Endothelial cell of umbilical vein (primary cell): ENCODE data around the gene SORCS2. TPM values are rescaled to one million over a fixed set of nuclear protein-coding genes. Genes with fewer than 3 reads are reported as not detected.

Experiments used
- BruUV-seq: library from RNA; stranded (reverse); fragments of 400-500 nt; replicated peaks from 2 replicates; lab custom pipeline; 2021; lab: Mats Ljungman, UMichigan
- CTCF ChIA-PET: fragments of 300-600, 350-600 bp; sonication (Branson Sonifier 250); formaldehyde crosslinking; loops from one replicate; lab custom pipeline; 2021; ENCODE audit warnings: antibody characterized with exemption, inconsistent platforms; lab: Charles Lee
- POLR2A ChIA-PET: fragments of 300-600, 350-600 bp; sonication (Branson Sonifier 250); formaldehyde crosslinking; loops from one replicate; lab custom pipeline; 2021; ENCODE audit warnings: antibody characterized with exemption, inconsistent platforms; lab: Charles Lee
- DNase-seq: peaks from one replicate; pipeline ENCODE4 v3.0.0-alpha.2; 2011; ENCODE audit warnings: low read depth, low spot score
- FAIRE-seq: peaks from 2 replicates; lab custom pipeline; 2011; peaks lifted over from hg19 to GRCh38; lab: Jason Lieb, UNC
- H2AFZ ChIP-seq: 2 replicates; pipeline ENCODE4 v1.6.0; 2012; ENCODE audit warnings: low read depth, low read length, control low read depth, inconsistent platforms
- H3K27ac ChIP-seq: 2 replicates; pipeline ENCODE4 v1.5.1; 2011; ENCODE audit warnings: low read depth, mild to moderate bottlenecking, control low read depth, low read length, moderate library complexity; ENCODE audit not compliant: insufficient read depth
- H3K27me3 ChIP-seq, 2 experiments: 2 replicates each; pipeline versions ENCODE4 v1.6.0 to v1.6.1; 2011; ENCODE audit warnings: low read length in 2 of 2, mixed read lengths in 1 of 2; ENCODE audit not compliant: control insufficient read depth in 2 of 2, insufficient read depth in 2 of 2
- H3K36me3 ChIP-seq, 2 experiments: 2 replicates in 1 of 2; 3 replicates in 1 of 2; pipeline ENCODE4 v1.5.1; 2011; ENCODE audit warnings: low read length in 2 of 2, mild to moderate bottlenecking in 1 of 2, moderate library complexity in 1 of 2; ENCODE audit not compliant: control insufficient read depth in 2 of 2, insufficient read depth in 2 of 2; ENCODE audit errors: extremely low read depth in 1 of 2
- H3K4me1 ChIP-seq: 3 replicates; pipeline ENCODE4 v1.5.1; 2011; ENCODE audit warnings: mild to moderate bottlenecking, low read length; ENCODE audit not compliant: control insufficient read depth, insufficient read depth; ENCODE audit errors: extremely low read depth
- H3K4me2 ChIP-seq: 2 replicates; pipeline ENCODE4 v1.6.1; 2011; ENCODE audit warnings: low read length, control low read depth, mixed read lengths; ENCODE audit not compliant: insufficient read depth
- H3K4me3 ChIP-seq, 3 experiments: fragments of 200-600 bp in 1 of 3; sonication (generic), shearing (Covaris generic) in 1 of 3; replicated peaks in 1 of 3; 2 replicates each; pipeline ENCODE4 v1.5.1; 2011 to 2016; ENCODE audit warnings: control low read depth in 3 of 3, low read length in 3 of 3, mild to moderate bottlenecking in 2 of 3, inconsistent platforms in 1 of 3, low read depth in 1 of 3, moderate library complexity in 1 of 3; ENCODE audit not compliant: insufficient read depth in 1 of 3
- H3K79me2 ChIP-seq: 2 replicates; pipeline ENCODE4 v1.6.0; 2012; ENCODE audit warnings: low read length, inconsistent platforms; ENCODE audit not compliant: control insufficient read depth, insufficient read depth
- H3K9ac ChIP-seq: replicated peaks from 2 replicates; pipeline ENCODE3; 2011; ENCODE audit warnings: low read length, control low read depth; ENCODE audit not compliant: insufficient read depth; ENCODE audit errors: extremely low read depth
- H3K9me1 ChIP-seq: replicated peaks from 3 replicates; pipeline ENCODE4 v1.6.0; 2011; ENCODE audit warnings: mild to moderate bottlenecking, low read length; ENCODE audit not compliant: control insufficient read depth, insufficient read depth; ENCODE audit errors: extremely low read depth
- H3K9me3 ChIP-seq: replicated peaks from 2 replicates; pipeline ENCODE4 v1.5.1; 2012; ENCODE audit warnings: low read length, inconsistent platforms; ENCODE audit not compliant: control insufficient read depth, insufficient read depth
- H4K20me1 ChIP-seq: replicated peaks from 2 replicates; pipeline ENCODE3; 2011; ENCODE audit warnings: mild to moderate bottlenecking, low read length; ENCODE audit not compliant: control insufficient read depth, insufficient read depth; ENCODE audit errors: extremely low read depth
- CTCF ChIP-seq, 2 donors: IDR thresholded peaks; 1 replicate in 1 of 2; 2 replicates in 1 of 2; pipeline ENCODE4 v1.5.1; 2011; ENCODE audit warnings: low read length in 2 of 2, mild to moderate bottlenecking in 2 of 2, moderate library complexity in 2 of 2, control low read depth in 1 of 2, inconsistent platforms in 1 of 2, low read depth in 1 of 2; ENCODE audit not compliant: insufficient read depth in 1 of 2; ENCODE audit errors: extremely low read depth in 1 of 2
- EZH2 ChIP-seq: IDR thresholded peaks from 2 replicates; pipeline ENCODE4 v1.6.1; 2012; ENCODE audit warnings: borderline replicate concordance, low read depth, mild to moderate bottlenecking, moderate library complexity, low read length, inconsistent platforms; ENCODE audit not compliant: severe bottlenecking
- FOS ChIP-seq: IDR thresholded peaks from 2 replicates; pipeline ENCODE4 v1.6.1; 2011; ENCODE audit warnings: mild to moderate bottlenecking, low read length, moderate library complexity, borderline replicate concordance; ENCODE audit not compliant: insufficient read depth
- GATA2 ChIP-seq: IDR thresholded peaks from 2 replicates; pipeline ENCODE4 v1.7.0; 2011; ENCODE audit warnings: low read depth, mild to moderate bottlenecking, moderate library complexity, mixed read lengths, low read length; ENCODE audit not compliant: insufficient read length, insufficient read depth
- POLR2AphosphoS5 ChIP-seq: IDR thresholded peaks from 2 replicates; pipeline ENCODE4 v1.6.1; 2012; ENCODE audit warnings: low read depth, mild to moderate bottlenecking, control low read depth, low read length, moderate library complexity; ENCODE audit not compliant: insufficient read depth
- dilution Hi-C: fragments of 300-500 bp; cut with MboI; formaldehyde crosslinking; loops from one replicate; pipeline ENCODE4 v1.15.0; 2019; ENCODE audit warnings: low sequenced_read_pairs; ENCODE audit not compliant: extremely low pct_ligation_motif_present
- intact Hi-C: fragments of 100-400 bp; cut with micrococcal nuclease; formaldehyde crosslinking; loops from one replicate; pipeline ENCODE4 v1.10.0; 2022
- polyA plus RNA-seq, 4 experiments: library from polyadenylated mRNA; depleted of rRNA in 3 of 4; stranded (reverse) in 3 of 4; unstranded in 1 of 4; fragments of >200 nt; gene quantifications; 2 replicates each; pipeline versions ENCODE4 v1.2.1 to v1.2.3, GENCODE V29; 2011 to 2012; ENCODE audit warnings: missing spikeins in 1 of 4
- total RNA-seq: library from RNA; stranded (reverse); gene quantifications from 2 replicates; pipeline ENCODE4 v1.2.3, GENCODE V29; 2021

SORCS2 gene
- total and polyA plus RNA-seq, 2 donors (not counting 3 experiments of a cell fraction or from before 2014, with no cell fraction given) = not detected

GRCh38 chr4:7206911-7207567 is 14.7 kb downstream of the SORCS2 start:
- TF ChIP-seq GATA2 = no peak
- TF ChIP-seq FOS = peak; percentile 62
- TF ChIP-seq CTCF (IDR thresholded peaks at IDR 0.05; ENCODE audit: extremely low read depth in 1 of 2, insufficient read depth in 1 of 2, low read depth in 1 of 2, low read length in 2 of 2) = no peak
- peak; percentile 32 for TF ChIP-seq POLR2AphosphoS5
- TF ChIP-seq EZH2 = no peak
- no peak overlapping the region for H3K9ac ChIP-seq
- no peaks in the 10 kb centered on the region for H3K79me2 ChIP-seq
- H3K4me1 ChIP-seq = peaks cover 19% of the 10 kb centered on the region
- H3K9me3 ChIP-seq = no peaks in the 10 kb centered on the region
- H3K36me3 ChIP-seq = no peaks in the 10 kb centered on the region
- POLR2A ChIA-PET = no interaction called here
- intact Hi-C loops (no loop called here), dilution Hi-C loops (no loop called here)
- no TSS peak for BruUV-seq
- H3K4me3 ChIP-seq = no peak overlapping the region
- H3K27me3 ChIP-seq = no peaks in the 10 kb centered on the region
- H3K9me1 ChIP-seq = no peaks in the 10 kb centered on the region
- no peak overlapping the region for H3K27ac ChIP-seq
- DNase-seq (peak; percentile 72), FAIRE-seq (peak; percentile 82)
- peak overlapping the region; percentile 62 for H2AFZ ChIP-seq
- CTCF ChIA-PET = interaction anchor here (1.4 to 3.8 kb wide), 4 partner anchors 9 to 129 kb away, joined by 4 to 26 read pairs (median 8); partner anchors contain the start of gene SORCS2
- no peaks in the 10 kb centered on the region for H4K20me1 ChIP-seq
- no peak overlapping the region for H3K4me2 ChIP-seq
